22Rv1 (cell line): Measurements from ENCODE around the gene RNF227.

Experiments used
- H3K27ac ChIP-seq: fragments of 450-650 bp; 2 replicates; pipeline ENCODE4 v1.5.1; 2017
- ZFX ChIP-seq: fragments of 450-650 bp; IDR thresholded peaks from 2 replicates; pipeline ENCODE4 v1.6.1; 2017; ENCODE audit warnings: antibody characterized with exemption, borderline replicate concordance
- TF ChIP-seq, protein P1 (sequence below): fragments of 450-650 bp; IDR thresholded peaks from 2 replicates; pipeline ENCODE4 v1.5.1; 2017; ENCODE audit warnings: mild to moderate bottlenecking

The RNF227 gene

DNA sequence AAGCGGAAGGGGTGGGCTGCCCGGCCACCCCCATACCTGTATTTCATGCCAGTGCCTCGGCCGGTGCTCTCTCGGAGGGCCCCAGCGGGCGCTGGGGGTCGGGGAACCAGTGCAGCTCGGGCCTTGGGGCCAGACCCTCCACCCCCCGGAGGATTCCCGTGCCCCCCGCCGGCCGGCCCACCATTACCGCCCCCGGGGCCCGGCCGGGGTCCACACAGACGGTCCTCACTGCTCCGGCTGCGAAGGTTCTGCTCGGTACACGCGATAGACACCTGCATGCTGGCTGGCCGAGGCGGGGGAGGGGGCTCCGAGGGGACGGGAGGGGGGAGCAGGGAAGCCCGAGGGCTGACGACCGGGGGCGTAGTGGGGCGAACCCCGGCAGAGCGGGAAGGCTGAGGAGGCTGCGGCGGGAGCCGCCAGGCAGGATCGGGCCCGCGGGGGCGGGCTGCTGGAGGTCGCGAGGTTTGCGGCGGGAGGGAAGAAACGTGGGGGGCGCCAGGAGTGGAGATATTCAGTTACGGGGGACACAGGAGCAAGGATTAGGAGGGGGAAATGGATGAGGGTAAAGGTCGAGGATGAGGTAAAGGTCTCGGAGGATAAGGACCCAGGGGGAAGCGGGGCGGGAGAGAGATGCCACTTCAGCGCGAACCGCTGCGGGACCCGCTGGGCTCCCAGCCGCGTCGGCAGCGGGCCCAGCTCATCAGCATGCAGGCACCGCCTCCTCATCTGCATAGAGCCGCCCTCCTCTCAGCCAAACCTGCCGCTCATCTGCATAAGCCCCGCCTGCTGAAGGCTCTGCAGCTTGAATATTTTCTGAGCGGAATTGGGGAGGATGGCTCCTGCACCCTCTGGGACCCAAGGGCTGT lies 13.3 kb upstream of the RNF227 start, which contains the start of gene KCNAB3:
KCNAB3 (minus strand) TSS at position 699 of the 866 bp plus-strand sequence; CDS start at position 278, 421 bp downstream.
- no peak for TF ChIP-seq ZFX
- peak within 1 kb of the TSS; percentile 35 for H3K27ac ChIP-seq

DNA sequence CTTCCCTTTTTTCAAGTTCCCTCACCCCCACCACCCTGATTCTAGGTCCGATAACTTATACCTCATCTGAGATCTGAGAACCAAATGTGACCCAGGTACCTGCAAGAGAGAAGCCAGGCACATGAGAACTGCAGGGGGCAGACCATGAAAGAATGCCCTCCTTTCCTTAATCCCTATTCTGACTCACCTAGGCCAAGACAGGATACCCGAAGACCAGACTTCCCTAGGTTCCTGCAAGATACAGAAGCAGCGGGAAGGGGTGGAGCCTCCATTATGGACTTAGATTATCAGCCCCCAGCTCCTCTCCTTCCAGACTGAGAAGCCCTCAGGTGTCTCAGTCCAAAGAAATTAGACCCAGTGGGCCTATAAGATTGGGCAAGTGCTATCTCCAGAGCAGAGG lies 11.5 kb upstream of the RNF227 start:
- TF ChIP-seq ZFX = no peak
- TF ChIP-seq, protein P1, sequence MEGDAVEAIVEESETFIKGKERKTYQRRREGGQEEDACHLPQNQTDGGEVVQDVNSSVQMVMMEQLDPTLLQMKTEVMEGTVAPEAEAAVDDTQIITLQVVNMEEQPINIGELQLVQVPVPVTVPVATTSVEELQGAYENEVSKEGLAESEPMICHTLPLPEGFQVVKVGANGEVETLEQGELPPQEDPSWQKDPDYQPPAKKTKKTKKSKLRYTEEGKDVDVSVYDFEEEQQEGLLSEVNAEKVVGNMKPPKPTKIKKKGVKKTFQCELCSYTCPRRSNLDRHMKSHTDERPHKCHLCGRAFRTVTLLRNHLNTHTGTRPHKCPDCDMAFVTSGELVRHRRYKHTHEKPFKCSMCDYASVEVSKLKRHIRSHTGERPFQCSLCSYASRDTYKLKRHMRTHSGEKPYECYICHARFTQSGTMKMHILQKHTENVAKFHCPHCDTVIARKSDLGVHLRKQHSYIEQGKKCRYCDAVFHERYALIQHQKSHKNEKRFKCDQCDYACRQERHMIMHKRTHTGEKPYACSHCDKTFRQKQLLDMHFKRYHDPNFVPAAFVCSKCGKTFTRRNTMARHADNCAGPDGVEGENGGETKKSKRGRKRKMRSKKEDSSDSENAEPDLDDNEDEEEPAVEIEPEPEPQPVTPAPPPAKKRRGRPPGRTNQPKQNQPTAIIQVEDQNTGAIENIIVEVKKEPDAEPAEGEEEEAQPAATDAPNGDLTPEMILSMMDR = no peak
- no peak overlapping the region for H3K27ac ChIP-seq

DNA sequence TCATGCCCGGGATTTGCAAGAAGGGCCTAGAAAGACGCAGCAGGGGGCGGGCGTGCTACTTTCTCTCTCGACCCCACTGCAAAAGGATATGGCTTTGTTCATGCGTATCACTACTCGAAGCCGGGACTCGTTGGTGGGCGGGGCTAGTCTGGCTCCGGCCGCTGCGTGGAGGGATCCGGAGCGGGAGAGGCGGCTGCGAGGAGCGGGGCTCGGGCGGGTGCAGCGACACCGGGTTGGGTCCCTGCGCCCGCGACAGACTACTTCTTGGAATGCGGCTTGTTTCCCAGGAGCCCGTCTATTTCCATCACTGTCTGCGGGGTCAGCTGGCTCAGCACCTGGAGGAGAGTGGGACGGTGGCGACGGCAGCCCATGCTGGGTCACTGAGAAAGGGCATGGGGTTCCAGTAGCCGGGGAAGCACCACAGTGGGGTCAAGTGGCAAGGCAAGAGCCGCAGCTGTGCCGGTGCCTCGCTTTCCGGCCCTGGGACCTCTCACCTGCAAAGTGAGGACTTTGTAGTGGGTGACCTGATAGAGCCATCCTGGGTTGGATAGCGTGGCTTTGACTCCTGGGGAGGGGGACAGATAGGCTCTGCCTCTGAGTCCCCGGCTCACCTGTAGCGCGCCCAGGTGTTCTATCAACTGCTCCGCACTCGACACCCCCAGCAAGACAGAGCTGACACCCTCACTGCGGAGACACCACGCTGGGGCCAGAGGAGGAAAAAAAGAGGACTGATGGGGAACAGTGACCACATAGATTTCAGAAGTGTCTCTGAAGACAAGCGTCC lies 6.9 kb upstream of the RNF227 start:
- H3K27ac ChIP-seq = peak overlapping the region; percentile 9; the same call in 1 of the 2 replicates
- no peak for TF ChIP-seq ZFX
- TF ChIP-seq, protein P1 = no peak

DNA sequence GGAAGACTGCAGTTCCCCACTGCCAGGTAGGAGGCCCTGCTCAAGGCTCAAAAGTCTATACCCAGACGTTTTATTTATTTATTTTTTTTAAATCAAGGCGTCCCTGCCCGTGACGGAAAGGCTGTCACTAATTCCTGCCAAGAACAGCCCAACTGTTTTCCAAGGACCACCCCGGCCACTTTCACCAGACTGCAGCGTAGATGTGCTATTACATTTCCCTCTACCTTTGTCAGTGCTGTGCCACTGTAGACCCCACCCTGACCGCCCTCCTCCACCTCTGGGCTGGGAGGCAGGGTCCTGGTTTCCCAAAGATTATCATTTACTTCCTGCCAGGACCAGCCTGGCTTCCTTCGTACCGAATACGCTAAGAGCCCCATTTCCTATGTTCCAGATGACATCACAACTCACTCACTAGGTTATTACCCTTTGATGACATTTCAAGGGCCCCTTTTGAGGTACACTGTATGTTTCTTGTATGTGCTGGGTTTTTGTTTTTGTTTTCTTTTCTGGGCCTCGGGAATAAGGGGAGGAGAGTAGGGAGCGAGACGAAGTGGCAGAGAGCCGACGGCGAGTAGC lies 6.3 kb upstream of the RNF227 start:
- peak overlapping the region; percentile 9; the same call in 1 of the 2 replicates for H3K27ac ChIP-seq

DNA sequence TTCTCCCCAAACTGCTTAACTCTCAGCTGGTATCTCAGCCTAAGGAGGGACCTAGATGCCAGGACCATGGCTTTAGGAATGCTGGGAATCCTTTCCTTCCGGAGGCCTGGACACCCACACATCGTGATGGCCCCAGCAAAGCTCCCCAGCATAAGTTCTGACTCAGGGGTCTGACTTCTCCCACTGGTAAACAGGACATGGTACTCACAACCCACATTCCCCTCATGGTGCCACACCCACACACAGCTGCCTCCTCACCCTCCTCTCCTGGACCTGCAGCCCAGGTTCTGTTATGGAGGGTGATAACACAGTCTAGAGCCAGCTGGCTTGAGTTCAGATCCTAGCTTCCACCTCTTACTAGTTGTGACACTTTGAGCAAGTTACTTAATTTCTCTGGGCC lies 719 bp upstream of the RNF227 start:
- TF ChIP-seq, protein P1 = no peak
- no peak for TF ChIP-seq ZFX
- H3K27ac ChIP-seq = peak overlapping the region; percentile 94; the same call in 1 of the 2 replicates

More for the DNA sequence above, 6.3 kb upstream of the RNF227 start:
- TF ChIP-seq, protein P1 = no peak
- TF ChIP-seq ZFX = no peak

DNA sequence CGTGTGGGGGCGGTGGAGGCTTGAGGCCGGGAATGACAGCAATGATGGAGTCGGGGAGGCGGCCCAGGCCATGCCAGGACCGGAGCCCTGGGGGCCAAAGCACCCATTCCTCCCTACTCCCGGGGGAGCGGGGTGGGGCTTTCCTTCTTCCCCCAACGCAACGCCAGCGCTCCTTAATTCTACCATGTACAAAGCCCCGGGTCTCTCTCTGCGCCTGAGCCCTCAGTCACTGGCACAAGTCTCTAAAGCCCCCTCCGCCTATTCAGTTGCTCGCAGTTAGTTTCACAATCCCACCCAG lies 245 bp upstream of the RNF227 start:
- TF ChIP-seq ZFX = no peak
- TF ChIP-seq, protein P1 = no peak
- peak overlapping the region; percentile 94 for H3K27ac ChIP-seq

DNA sequence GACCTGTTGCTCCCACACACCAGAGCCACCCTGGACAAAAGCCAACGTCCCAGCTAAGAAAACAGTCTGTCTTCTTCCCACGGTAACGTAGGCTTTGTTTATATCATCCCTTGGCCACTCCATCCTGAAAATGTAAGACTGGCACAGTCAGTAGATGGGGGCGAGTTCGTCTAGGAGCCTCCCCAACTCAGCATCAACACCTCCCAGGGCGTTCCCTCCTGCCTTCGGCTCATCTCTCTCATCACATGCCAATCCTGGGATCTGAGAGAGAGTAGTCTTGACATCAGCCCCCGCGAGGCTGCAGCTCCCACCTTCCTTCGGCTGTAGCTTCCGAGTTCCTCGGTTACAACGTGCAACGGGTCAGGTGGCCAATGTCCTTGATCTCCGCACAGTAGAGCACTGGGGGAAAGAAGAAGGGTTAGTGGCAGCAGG lies 894 bp downstream of the RNF227 start:
- peak overlapping the region; percentile 94 for H3K27ac ChIP-seq
- TF ChIP-seq ZFX = no peak
- TF ChIP-seq, protein P1 = no peak
